ENCODE measurements around the gene TCF23.

The TCF23 gene

GRCh38 chr2:27126252-27126710 lies 22.5 kb upstream of the TCF23 start:
- no peak for DNase-seq
- in situ Hi-C loops (cut with HindIII; ENCODE audit: low pct_ligation_motif_present, low pct_unique_long_range_greater_than_20kb, low sequenced_read_pairs): no loop called here

- DNase-seq: no peak
- in situ Hi-C loops (cut with HindIII; ENCODE audit: low pct_ligation_motif_present, low pct_unique_long_range_greater_than_20kb, low sequenced_read_pairs): no loop called here
Measured at GRCh38 chr2:27127883-27128667, 20.7 kb upstream of the TCF23 start.

DNA sequence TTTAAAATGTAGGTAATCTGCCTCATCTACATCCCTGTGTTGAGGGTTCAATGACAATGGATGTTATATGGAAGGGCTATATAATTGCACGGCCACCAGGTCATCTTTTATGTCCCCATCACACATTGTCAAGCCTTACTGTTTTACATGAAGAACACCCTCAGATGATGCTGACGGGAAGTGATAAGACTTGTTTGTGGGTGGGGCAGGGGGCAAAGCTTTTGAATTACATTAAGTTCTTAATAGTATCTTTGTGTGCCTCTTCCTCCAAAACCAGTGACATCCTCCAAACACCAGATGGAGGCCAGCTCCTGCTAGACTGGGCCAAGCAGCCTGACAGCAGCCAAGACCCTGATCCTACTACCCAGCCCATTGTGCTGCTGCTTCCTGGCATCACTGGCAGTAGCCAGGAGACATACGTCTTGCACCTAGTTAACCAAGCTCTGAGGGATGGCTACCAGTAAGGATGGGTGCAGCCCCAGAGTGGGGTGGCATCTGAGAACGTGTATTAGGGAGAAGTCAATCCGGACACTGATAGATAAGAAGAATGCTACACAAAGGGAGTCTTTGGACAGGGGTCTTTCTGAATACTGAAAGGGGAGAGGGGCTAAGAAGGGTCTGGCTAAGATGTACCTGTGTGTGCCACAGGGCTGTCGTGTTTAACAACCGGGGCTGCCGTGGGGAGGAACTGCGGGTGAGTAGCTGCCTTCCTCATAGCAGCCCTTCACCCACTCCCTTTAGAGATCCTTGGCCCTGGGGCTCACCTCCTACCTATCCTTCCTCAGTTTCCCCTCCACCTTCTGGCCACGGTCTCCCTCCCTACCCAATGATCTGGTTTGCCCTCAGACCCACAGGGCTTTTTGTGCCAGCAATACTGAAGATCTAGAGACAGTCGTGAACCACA lies 19.9 kb upstream of the TCF23 start:
- in situ Hi-C loops (cut with HindIII; ENCODE audit: low pct_ligation_motif_present, low pct_unique_long_range_greater_than_20kb, low sequenced_read_pairs): no loop called here
- DNase-seq: no peak

DNA sequence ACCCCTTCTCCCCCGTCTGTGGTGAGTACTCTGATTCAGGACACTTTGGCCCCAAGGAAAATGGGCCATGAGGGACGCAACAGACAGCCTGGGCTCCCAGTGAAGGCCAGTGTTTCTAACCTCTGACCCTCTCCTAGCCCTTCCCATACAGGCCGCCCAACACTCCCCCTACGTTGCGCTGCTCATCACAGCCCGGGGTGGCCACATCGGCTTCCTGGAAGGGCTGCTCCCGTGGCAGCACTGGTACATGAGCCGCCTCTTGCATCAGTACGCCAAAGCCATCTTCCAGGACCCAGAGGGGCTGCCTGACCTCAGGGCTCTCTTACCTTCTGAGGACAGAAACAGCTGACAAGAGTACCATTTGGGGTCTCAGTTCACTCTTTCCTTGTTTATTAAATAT lies 18.4 kb upstream of the TCF23 start:
- no peak for DNase-seq
- in situ Hi-C loops (cut with HindIII; ENCODE audit: low pct_ligation_motif_present, low pct_unique_long_range_greater_than_20kb, low sequenced_read_pairs): no loop called here

DNA sequence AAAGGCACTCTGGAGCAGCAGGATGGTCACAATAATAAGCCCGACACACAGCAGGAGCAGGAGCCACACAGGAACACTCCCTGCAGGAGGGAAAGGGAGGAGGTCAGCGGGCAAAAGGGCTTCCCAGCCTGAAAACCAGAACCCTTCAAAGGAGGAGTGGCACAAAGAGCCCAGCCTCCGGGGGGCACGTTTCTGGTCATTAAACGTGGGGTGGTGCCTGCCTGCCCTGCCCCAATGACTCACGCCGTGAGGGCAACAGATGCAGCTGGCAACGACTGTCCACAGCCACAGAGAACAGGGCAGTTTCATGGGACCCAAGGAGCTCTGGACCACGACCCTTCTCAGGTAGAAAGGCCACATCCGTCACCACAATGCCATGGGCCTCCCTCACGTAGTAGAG lies 17.4 kb upstream of the TCF23 start:
- in situ Hi-C loops (cut with HindIII; ENCODE audit: low pct_ligation_motif_present, low pct_unique_long_range_greater_than_20kb, low sequenced_read_pairs): no loop called here
- DNase-seq: no peak

DNA sequence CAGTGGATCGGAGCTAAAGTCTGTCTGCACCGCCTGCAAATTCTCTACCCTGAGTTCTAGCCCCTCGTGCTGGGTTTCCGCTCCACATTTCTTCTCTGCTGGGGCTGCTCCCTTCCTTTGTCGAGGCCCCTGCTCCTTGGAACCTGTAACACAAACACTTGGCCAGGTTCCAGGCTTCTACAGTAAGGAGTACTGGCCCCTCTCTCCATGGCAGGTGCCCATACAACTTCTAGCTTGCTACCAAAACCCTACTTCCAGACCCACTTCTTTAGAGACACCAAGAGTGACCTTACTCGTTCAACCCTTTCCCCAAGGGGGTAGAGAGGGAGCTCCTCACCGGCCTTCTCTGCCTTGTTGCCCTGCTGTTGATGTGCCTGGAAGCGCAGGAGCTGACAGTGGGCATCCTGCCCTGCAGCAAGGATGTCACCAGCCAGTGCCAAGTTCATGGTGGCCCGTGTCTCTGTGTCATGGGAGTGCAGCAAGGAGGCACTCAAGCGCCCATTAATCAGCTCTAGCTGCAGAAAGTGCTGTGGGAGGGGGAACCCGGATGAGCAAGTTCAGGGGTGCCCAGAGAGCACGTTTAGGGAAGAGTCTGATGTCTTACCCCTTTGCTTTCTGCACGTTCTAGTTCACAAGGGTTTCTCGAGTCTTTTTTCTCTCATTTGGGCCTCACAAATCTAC lies 15.5 kb upstream of the TCF23 start:
- DNase-seq: no peak
- in situ Hi-C loops (cut with HindIII; ENCODE audit: low pct_ligation_motif_present, low pct_unique_long_range_greater_than_20kb, low sequenced_read_pairs): no loop called here

DNA sequence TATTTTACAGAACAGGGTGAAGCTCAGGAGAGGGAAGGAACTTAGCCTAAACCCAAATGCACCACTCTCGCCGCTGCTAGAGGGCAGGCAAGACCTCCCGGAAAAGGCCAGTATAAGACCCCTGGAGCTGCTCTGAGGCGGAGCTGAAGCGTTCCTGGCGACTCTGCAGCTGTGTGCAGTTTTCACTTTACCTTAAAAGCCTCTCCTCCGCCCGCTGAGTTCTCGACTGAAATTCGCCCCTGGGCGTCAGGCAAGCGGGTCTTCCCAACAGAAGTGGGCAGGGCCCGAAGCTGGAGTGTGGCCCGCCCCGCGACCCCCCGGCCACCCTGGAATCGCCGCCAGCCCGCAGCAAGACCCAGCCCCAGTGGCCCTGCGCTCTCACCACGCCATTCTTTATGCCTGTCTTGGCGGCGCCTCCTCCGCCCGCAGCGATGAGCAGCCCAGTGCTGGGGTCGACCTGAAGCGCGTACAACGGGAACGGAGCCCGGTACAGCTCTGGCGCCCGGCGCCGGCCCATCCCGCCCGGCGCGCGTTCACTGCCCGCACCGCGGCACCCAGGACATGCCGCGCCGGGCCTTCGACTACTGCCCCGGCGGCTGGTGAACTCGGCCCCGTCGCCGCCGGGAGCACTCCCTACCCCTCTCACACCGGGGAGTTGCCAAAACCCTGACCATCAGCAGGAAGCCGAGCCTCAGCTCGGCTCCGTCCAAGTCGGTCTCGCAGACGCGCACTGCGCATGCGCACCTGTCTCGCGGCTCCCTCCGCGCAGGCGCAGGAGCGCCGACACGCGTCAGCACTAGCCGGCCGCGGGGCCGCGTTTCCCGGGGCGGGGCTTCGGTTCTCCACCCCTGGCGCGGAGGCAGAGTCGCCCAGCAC lies 14.7 kb upstream of the TCF23 start, which contains the start of gene PREB:
Gene PREB (minus strand): TSS at position 732 of the 876 bp plus-strand sequence. CDS start 215 bp downstream, at position 517.
- in situ Hi-C loops (cut with HindIII; ENCODE audit: low pct_ligation_motif_present, low pct_unique_long_range_greater_than_20kb, low sequenced_read_pairs): no loop called here

GRCh38 chr2:27134781-27135477 lies 13.9 kb upstream of the TCF23 start:
- DNase-seq: no peak

More for the DNA sequence above, 14.7 kb upstream of the TCF23 start, which contains the start of gene PREB:
- DNase-seq: peak; percentile 97

GRCh38 chr2:27135478-27135955 lies 13.3 kb upstream of the TCF23 start:
- in situ Hi-C loops (cut with HindIII; ENCODE audit: low pct_ligation_motif_present, low pct_unique_long_range_greater_than_20kb, low sequenced_read_pairs): no loop called here
- DNase-seq: no peak

More at GRCh38 chr2:27134781-27135477, 13.9 kb upstream of the TCF23 start:
- in situ Hi-C loops (cut with HindIII; ENCODE audit: low pct_ligation_motif_present, low pct_unique_long_range_greater_than_20kb, low sequenced_read_pairs): no loop called here

- in situ Hi-C loops (cut with HindIII; ENCODE audit: low pct_ligation_motif_present, low pct_unique_long_range_greater_than_20kb, low sequenced_read_pairs): no loop called here
- DNase-seq: no peak
Measured at GRCh38 chr2:27136751-27137150, 12.1 kb upstream of the TCF23 start.

GRCh38 chr2:27137322-27137935 lies 11.4 kb upstream of the TCF23 start:
- in situ Hi-C loops (cut with HindIII; ENCODE audit: low pct_ligation_motif_present, low pct_unique_long_range_greater_than_20kb, low sequenced_read_pairs): no loop called here

DNA sequence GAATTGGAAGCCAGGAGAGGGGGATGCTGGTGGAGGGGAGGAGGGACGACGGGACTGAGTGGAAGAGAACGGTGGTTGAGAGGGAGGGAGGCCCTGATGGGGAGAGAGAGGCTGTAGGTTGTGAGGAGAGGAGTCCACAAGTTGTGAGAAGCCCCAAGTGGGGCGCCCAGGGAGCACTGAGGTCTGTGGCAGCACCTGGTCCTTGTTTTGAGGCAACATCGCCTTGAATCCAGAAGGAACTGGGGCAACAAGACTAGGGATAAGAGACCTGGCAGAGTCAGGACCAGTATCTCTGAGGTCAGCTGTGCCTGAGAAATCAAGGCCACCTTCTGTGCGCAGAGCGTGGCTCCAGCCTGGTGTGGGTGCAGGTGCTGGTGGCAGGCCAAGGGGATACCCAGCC lies 10.7 kb upstream of the TCF23 start:
- in situ Hi-C loops (cut with HindIII; ENCODE audit: low pct_ligation_motif_present, low pct_unique_long_range_greater_than_20kb, low sequenced_read_pairs): no loop called here
- DNase-seq: no peak

More at GRCh38 chr2:27137322-27137935, 11.4 kb upstream of the TCF23 start:
- no peak for DNase-seq

DNA sequence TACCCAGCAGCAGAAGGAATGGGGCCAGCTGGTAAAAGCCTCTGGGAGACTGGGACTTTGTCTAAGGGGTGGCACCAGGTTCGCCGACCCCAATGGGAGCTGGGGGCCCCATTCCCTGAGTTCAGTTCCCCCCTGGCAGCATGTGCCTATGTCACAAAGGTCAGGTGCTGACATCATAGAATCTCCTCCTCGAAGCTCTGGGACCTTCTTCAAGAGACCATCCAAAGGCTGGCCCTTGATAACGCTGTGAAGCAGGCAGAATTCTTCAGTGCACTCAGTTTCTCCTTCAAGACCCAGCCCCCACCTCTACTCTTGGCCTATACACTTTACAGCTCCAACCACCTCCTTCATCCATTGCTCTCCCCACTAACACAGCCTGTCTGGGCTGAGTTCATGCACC lies 9.5 kb upstream of the TCF23 start, which contains the start of gene PRR30:
Gene PRR30 (minus strand): TSS at position 101 of the 400 bp plus-strand sequence. CDS start 1,081 bp downstream, outside the sequence.
- in situ Hi-C loops (cut with HindIII; ENCODE audit: low pct_ligation_motif_present, low pct_unique_long_range_greater_than_20kb, low sequenced_read_pairs): no loop called here
- no peak for DNase-seq

- no peak for DNase-seq
- in situ Hi-C loops (cut with HindIII; ENCODE audit: low pct_ligation_motif_present, low pct_unique_long_range_greater_than_20kb, low sequenced_read_pairs): no loop called here
Measured at GRCh38 chr2:27143285-27143684, 5.5 kb upstream of the TCF23 start.

DNA sequence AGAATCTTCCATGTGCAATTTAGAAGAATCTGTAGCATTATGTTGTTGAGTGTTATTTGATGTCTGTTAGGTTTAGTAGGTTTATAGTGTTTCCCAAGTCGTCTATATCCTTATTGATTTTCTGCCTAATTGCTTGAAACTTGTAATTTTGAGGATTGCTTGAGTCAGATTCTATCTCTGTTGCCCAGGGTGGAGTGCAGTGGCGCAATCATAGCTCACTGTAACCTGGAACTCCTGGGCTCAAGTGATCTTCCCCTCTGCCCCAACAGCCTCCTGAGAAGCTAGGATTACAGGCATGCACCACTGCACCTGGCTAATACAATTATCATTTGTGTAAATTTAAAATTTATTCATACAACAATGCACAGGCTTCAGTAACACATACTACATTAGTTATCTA lies 3.1 kb upstream of the TCF23 start:
- no peak for DNase-seq
- in situ Hi-C loops (cut with HindIII; ENCODE audit: low pct_ligation_motif_present, low pct_unique_long_range_greater_than_20kb, low sequenced_read_pairs): no loop called here

- in situ Hi-C loops (cut with HindIII; ENCODE audit: low pct_ligation_motif_present, low pct_unique_long_range_greater_than_20kb, low sequenced_read_pairs): no loop called here
- DNase-seq: no peak
Measured at GRCh38 chr2:27147935-27148334, 869 bp upstream of the TCF23 start.

Data from ACHN (cell line).